CD4-positive, alpha-beta T cell treated with Interleukin-4 for 1 hour (primary cell): ENCODE measurements around the gene DPP10.
"Not testable (repeated sequence)": the region's sequence is repeated elsewhere in the genome, so short reads cannot be mapped to it uniquely, and the experiment has no call there.

Experiments
- DNase-seq, 2 donors: peaks; one replicate each; pipeline ENCODE4 v3.0.0-alpha.2; 2020 to 2022

The DPP10 gene

GRCh38 chr2:114517580-114517979, 75.1 kb downstream of the DPP10 start:
- DNase-seq, result no peak

- no peak for DNase-seq
Observed at GRCh38 chr2:114518738-114519137, 76.3 kb downstream of the DPP10 start.

- DNase-seq, result not testable (repeated sequence)
Observed at GRCh38 chr2:114522612-114523011, 80.2 kb downstream of the DPP10 start.

- no peak for DNase-seq
Observed at GRCh38 chr2:114525955-114526354, 83.5 kb downstream of the DPP10 start.

GRCh38 chr2:114526841-114527240, 84.4 kb downstream of the DPP10 start:
- no peak for DNase-seq

- DNase-seq, result no peak
Observed at GRCh38 chr2:114527330-114527983, 85.0 kb downstream of the DPP10 start.

- DNase-seq, result no peak
Observed at GRCh38 chr2:114534116-114535084, 92.0 kb downstream of the DPP10 start.

GRCh38 chr2:114537777-114538176, 95.3 kb downstream of the DPP10 start:
- no peak for DNase-seq

- no peak for DNase-seq
Observed at GRCh38 chr2:114542695-114543094, 100.3 kb downstream of the DPP10 start.

GRCh38 chr2:114543236-114543766, 100.9 kb downstream of the DPP10 start:
- no peak for DNase-seq

GRCh38 chr2:114545052-114545451, 102.6 kb downstream of the DPP10 start:
- DNase-seq, result no peak

- no peak for DNase-seq
Observed at GRCh38 chr2:114546531-114546930, 104.1 kb downstream of the DPP10 start.

- DNase-seq, result no peak
Observed at GRCh38 chr2:114548151-114548550, 105.7 kb downstream of the DPP10 start.

- DNase-seq, result no peak
Observed at GRCh38 chr2:114550364-114550763, 107.9 kb downstream of the DPP10 start.

GRCh38 chr2:114550895-114551793, 108.7 kb downstream of the DPP10 start:
- peak in 1 of 2 donors; percentile 9 for DNase-seq

- no peak for DNase-seq
Observed at GRCh38 chr2:114553027-114553426, 110.6 kb downstream of the DPP10 start.

- DNase-seq, result no peak
Observed at GRCh38 chr2:114569166-114569565, 126.7 kb downstream of the DPP10 start.

GRCh38 chr2:114577657-114578056, 135.2 kb downstream of the DPP10 start:
- DNase-seq, result no peak

GRCh38 chr2:114579542-114579941, 137.1 kb downstream of the DPP10 start:
- DNase-seq, result no peak

- DNase-seq, result no peak
Observed at GRCh38 chr2:114580691-114581090, 138.2 kb downstream of the DPP10 start.

- DNase-seq, result no peak
Observed at GRCh38 chr2:114598329-114598728, 155.9 kb downstream of the DPP10 start.

- DNase-seq, result no peak
Observed at GRCh38 chr2:114609203-114609602, 166.8 kb downstream of the DPP10 start.

GRCh38 chr2:114609801-114610200, 167.4 kb downstream of the DPP10 start:
- no peak for DNase-seq
